DMS 273 (cell line): ENCODE measurements around the gene CHRND.
"Not testable (repeated sequence)": the region's sequence is repeated elsewhere in the genome, so short reads cannot be mapped to it uniquely, and the experiment has no call there.

ENCODE experiments used
- DNase-seq: peaks from one replicate; lab custom pipeline; 2025; ENCODE audit not compliant: unreplicated experiment; lab: John Stamatoyannopoulos, UW

The CHRND gene

GRCh38 chr2:232570481-232570880, 44.5 kb downstream of the CHRND start:
- not testable (repeated sequence) for DNase-seq

- DNase-seq, result no peak
These were observed 45.1 kb downstream of the CHRND start for GRCh38 chr2:232571026-232571474.

- no peak for DNase-seq
These were observed 47.1 kb downstream of the CHRND start for GRCh38 chr2:232573042-232573441.

DNA sequence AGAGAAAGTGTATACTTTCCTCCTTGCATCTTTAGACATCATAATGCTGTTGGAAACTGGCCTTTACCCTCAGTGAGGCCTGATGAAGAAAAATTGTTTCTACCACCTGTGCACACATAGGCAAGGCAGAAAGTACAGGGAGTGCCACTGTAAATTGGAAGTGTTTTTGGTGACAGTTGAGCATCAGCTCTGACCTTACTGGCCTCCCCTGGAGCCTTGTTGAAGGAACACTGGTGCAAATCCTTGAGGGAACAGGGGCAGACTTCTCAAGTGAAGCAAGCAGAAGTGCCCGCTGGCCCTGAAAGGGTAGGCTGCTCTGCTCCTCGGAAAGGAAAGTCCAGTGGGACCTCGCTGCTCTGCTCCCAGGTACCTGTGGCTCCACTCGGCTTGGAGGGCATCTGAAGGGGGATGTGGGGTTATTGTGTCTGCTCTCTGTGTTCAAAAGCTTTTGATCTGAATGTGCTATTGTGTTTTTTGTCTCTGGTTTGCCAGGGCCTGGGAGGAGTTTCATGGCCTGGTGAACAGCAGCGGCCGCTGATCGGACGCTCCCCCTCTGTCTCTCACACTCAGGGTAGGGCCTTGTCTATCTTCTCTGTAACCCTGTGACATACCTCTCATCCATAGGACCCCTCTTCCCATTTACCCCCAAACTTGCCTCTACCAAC, 47.9 kb downstream of the CHRND start:
- no peak for DNase-seq

- DNase-seq, result no peak
These were observed 48.9 kb downstream of the CHRND start for GRCh38 chr2:232574674-232575403.

GRCh38 chr2:232575404-232575746, 49.4 kb downstream of the CHRND start:
- no peak for DNase-seq

DNA sequence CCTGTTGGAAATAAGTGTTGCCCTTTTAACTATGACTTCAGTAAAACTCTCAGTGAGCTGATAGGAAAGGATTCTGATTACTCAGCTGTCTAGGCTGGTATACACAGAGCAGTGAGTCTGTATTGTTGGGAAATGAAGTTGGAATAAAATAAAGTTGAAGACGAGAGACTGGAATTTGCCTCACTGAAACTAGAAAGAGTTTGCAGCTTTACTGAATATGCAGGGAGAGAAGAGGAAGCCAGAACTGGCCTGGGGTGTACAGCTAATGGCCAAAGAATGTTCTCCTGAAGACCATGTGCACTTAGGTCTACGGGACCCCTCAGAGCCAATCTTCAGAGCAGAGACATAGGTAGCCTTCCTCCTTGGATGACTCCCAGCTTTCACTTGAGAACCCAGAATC, 51.0 kb downstream of the CHRND start:
- DNase-seq, result no peak

DNA sequence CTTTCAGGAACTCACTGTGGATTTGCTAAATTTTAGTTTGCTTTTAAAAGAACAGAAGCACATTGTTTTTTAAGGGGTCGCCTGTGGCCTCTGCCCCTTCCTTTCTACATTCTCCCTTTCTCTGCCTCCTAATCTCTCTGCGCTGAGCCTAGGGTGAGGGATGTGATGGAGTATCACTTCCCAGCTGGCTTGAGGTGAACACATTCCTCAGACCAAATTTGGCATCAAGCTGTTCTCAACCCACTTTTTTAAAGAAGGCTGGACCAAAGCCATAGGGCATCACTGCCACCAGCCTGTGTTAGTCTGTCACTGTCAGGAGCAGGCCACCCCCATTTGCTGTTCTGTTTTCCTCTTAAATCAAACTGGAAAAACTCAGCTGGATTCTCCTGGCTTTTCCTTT, 51.9 kb downstream of the CHRND start:
- no peak for DNase-seq

DNA sequence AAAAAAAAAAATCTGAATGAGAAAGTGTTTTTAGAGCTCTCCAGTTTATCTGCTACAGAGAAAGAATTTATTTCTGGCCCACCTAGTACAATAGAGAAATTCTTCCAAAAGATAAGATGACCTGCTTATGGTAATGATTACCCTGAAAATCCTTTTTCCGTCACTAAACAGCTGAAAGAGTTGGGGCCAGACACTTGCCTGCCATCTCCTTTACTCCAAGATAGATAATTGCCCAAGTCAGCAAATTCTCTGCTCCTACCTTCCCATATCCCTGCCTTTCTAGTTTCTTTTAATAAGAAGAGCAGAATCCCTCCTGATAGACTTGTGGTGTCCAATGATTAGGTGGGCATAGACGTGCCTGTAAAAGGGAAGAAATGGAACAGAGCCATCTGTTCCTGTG, 52.7 kb downstream of the CHRND start:
- no peak for DNase-seq

GRCh38 chr2:232580648-232580981, 54.7 kb downstream of the CHRND start:
- DNase-seq, result no peak

- no peak for DNase-seq
These were observed 55.8 kb downstream of the CHRND start for GRCh38 chr2:232581725-232582124.

GRCh38 chr2:232584238-232584637, 58.3 kb downstream of the CHRND start:
- no peak for DNase-seq
